Stimulated activated CD4-positive, alpha-beta T cell treated with anti-CD3 and anti-CD28 coated beads, Interleukin-1b, Interleukin-23, amount 100 ng/mL, for 1 hour (primary cell): ENCODE measurements around the gene MEF2B.
"Not testable (repeated sequence)": the region's sequence is repeated elsewhere in the genome, so short reads cannot be mapped to it uniquely, and the experiment has no call there.

Experiments used
- DNase-seq, 2 donors: peaks; one replicate each; pipeline ENCODE4 v3.0.0-alpha.2; 2020; ENCODE audit warnings: low read depth in 2 of 2

Gene MEF2B

DNA sequence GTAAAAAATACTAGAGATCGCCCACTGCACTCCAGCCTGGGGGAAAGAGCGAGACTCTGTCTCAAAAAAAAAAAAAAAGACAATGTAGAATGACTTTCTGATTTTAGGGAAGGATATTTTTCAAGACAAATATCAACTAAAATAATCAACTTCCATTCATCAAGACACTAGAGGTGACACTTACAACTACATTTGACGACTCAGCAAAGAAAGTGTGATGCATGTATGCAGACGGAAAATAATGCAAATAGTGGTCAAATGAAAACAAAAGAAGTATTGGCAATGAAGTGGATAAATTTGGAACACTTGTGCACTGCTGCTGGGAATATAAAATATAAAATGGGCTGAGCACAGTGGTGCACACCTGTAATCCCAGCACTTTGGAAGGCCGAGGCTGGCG lies 44.0 kb downstream of the MEF2B start:
- no peak for DNase-seq

DNA sequence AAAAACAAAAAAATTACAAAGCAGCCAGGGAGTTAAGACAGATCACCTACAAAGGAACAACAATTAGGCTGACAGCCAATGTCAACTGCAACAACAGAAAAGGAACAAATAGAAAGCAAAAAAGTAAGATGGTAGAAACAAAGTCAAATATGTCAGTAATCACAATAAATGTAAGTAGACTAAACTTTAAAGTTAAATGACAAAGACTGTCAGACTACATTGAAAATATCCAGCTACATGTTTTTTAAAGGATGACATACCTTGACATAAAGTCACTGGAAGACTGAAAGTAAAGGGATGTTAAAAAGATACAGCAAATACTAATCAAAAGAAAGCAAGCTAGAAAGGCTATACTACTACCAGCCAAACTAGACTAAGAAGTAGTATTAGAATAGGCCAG lies 46.7 kb downstream of the MEF2B start:
- no peak for DNase-seq

DNA sequence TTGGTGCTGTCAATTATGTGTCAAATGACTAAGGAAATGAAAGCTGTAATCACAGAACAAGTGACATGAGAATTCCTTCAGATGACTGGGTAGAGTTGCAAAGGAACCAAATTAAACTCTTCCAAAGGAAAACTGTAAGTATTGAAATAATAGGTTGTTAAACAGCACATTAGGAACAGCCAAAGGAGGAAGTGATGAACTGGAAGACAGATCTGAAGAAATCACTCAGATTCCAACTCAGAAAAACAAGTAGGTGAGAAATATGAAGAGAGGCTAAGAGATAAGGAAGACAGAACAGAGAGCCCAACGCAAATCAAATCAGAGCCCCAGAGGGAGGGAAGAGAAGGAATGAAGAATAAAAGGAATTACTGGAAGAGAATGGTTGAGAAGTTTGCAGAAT lies 47.2 kb downstream of the MEF2B start:
- DNase-seq = no peak

DNA sequence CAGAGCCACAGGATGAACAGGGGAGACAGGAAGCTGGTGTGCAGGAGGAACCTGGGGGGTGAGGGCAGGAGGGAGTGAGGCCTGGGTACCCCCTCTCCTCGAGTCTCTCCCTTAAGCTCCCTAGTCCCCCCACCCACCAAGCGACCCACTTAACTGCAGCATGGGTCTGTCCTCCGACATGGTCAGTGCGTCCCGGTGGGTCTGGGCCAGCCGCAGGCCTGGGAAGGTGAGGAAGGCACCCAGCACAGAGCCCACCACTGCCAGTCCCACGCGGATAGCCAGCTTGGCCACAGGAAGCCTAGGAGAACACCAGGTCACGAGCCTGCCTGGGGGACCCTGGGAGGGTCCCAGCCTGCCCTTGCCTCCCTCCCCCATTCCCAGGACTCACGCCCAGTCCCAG lies 48.7 kb downstream of the MEF2B start:
- DNase-seq = no peak

DNA sequence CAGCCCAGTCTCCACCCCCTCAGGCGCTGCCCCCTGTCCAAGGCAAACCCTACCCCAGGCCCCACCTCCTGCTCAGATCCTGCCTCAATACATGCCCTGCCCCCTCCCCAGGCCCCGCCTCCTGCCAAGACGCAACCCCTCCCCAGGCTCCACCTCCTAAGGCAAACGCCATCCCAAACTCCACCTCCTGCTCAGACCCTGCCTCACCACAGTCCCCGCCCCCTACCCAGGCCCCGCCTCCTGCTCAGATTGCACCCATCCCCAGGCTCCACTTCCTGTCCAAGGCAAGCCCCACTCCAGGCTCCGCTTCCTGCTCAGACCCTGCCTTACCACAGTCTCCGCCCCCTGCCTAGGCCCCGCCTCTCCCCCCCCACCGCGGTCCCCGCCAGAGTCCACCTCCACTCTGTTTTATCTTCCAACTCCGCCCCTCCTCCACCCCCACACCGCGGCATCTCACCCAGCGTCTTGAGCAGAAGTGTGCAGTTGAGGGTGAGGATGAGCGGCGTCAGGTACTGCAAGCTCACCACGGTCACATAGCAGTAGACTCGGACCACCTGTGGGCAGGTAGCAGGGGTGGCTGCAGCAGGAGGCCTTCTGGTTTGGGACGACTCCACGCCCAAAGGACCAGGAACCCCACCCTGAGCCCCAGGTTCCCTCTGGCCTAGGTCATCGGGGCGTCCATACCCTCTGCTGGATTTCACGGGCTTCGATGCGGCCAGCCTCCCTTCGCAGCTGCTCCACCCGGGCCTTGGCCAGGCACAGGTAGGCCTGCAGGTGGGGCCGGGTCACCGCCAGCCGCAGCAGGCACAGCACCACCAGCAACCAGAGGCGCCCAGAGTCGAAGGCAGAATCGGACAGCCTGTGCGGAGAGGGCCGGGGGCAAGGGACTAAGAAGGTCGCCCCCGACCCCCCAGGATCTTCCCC lies 49.5 kb downstream of the MEF2B start:
- DNase-seq = no peak

DNA sequence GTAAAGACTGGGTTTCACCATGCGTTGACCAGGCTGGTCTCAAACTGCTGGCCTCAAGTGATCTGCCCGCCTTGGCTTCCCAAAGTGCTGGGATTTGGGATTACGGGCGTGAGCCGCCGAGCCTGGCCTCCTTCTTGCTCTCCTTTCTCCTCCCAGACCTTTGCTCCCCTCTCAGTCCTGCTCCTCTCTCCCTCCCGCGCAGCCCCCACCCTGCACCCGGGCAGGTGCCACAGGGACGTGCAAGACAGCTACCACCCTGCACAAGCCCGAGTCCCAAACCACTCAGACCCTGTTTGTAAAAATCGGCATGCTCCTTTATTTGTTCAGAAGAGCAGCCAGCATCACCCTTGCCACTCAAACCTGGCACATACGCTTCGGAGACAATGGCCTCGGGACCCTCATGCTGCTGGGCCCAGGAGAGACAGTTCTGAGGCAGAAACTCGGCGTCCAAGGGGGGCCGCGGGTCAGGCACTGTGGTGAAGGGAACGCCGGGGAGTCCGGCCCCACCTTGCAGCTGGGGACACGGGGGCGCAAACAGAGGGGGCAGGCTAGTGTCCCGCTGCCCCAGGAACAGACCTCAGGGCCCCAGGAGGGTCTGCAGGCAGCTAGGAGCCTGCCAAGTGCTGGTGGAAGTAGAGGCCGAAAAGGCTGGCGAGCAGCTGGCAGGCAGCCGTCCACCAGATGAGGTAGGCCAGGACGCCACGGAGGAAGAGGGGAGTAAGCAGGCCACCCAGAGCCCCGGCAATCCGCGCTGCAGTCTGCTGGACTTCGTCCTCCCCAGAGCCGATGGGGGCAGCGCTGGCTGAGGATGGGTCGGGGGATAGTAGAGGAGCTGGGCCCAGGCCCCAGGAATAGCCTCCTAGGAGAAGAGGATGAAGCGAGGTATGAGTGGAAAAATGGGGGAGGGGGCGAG lies 50.5 kb downstream of the MEF2B start:
- DNase-seq = no peak

DNA sequence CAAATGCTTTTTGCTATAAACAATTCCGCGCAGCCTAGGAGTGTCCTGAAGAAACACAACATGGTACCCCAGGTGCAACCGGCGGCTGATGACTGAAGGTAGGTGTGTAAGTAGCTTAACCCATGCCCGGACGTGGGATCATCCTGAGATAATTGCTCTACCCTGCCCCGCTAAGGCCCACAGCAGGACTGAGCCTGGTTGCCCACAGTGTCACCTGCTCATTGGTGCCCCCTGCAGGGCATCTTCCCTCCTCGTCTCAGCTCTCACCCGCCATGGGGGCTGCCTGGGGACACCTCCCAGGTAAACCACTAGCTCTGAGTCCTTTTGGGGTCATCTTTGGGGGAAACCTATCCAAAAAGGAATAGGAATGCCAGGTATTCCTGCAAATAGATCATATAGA lies 54.1 kb downstream of the MEF2B start:
- DNase-seq = peak in 1 of 2 donors; percentile 25

DNA sequence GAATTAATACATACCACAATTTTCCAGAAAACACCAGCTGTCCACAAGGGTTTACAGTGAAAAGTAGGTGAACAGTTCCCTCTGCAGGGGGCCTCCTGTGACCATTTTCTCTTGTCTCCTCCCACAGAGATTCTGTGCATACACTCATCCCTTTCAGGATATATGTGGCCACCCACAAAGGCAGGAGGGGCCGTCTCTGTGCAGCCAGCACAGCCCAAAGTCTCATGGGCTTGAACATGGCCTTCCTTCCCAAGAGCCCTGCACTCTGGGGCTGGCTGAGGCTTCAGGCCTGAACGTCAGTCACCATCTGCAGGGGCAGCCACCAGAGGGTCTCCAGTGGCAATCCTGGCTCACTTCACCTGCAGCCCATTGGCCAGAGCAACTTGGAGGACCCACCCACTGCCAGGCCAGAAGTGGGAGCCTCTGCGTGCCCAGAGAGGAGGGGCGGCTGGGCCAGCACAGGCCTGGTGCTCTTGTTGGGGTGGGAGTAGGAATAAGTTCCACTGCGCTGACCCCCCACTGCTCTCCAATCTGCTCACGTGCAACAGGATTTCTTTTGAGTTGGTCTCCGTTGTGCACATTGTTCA lies 56.9 kb downstream of the MEF2B start:
- DNase-seq = no peak

DNA sequence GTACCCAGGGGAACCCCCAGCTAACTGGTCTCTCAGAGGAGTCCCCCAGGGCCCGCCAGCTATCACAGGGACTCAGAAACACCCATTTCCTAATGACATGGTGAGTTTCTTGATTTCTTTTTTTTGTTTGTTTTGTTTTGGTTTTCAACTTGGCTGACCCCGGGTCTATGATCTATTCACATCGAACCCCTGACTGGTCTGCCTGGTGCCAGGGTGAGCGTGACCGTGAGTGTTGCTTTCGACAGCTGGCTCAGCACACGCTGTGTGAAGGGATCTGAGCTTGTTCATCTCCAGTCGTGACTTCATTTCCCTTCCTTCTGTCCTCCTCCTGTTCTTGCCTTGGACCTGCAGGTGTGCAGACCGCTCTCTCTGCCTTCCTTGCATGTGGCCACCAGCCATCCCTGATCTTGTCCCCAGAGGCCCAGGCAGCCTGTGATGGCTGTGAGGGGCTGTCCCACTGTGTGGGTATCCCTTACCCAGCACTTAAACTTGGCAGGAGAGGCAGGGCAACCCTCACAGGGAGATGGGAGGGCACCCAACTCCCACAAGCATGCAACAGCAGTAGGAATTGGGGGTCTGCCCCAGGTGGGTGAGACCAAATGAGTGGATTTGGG lies 58.0 kb downstream of the MEF2B start:
- DNase-seq = no peak

DNA sequence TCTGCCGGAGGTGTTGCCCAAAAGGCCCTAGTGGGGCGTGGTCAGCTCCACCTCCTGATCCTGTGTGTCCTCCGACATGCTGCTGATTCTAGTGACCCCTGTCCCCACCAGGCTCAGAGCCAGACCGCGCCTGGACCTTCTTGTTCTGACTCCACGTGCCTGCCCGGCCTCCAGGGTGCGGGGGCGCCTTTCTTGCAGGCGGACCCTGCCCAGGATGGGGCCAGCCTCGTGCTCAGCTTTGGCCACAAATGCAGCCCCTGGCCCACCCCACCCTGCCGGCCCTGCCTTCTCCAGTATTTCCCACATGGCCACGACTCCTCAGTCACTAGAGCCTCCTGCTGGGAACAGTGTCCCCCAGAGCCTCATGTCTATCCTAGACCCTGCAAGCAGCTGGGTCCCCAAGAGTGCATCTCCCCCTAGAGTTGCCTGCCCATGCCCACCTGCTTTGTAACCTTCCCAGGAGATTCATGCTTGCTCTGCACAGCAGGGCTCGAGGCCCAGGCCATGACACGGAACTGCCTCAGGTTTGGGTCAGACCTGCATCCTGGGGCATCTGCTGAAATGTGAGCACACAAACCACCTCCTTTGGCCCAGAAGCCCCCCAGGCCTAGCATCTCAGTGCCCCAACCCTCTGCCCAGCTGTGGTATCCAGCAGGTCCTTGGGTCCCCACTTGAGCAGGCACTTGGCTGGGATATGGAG lies 58.8 kb downstream of the MEF2B start:
- no peak for DNase-seq

DNA sequence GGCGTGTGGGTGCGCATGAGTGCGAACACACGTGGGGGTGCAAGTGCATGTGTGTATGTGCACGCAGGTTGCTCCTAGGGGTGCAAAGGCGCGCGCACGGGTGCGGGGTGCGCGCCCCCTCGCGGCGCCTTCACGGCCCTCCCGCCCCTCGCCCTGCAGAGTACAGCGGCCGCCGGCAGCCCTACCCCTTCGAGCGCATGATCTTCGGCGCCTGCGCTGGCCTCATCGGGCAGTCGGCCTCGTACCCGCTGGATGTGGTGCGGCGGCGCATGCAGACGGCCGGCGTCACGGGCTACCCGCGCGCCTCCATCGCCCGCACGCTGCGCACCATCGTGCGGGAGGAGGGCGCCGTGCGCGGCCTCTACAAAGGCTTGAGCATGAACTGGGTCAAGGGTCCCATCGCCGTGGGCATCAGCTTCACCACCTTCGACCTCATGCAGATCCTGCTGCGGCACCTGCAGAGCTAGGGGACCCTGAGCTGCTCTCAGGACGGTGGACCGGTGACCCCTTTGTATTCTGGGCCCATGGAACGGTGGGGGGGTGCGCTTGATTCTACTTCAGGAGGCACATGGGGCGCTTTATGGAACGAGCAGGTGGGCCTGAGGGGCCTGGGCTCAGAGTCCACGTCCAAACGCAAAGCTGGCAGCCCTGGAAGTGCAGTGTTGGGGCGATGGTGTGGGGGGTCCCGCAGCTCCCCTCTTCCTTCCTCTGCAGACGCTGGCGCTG lies 59.5 kb downstream of the MEF2B start:
- DNase-seq = no peak

DNA sequence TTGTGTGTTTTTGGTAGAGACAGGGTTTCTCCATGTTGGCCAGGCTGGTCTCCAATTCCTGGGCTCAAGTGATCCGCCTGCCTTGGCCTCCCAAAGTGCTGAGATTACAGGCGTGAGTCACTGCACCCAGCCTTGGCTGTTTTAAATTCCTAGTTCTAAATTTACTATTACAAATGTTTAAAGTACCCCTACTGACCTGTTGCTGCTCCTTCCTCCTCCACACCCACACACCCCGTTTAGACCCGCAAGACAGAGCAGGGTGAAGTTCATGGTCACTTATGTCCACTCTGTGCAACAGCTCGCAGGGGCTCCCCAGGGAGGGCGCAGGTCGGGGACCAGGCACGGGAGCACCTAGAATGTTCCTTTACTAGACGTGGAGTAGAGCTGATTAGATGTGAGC lies 60.5 kb downstream of the MEF2B start:
- no peak for DNase-seq

DNA sequence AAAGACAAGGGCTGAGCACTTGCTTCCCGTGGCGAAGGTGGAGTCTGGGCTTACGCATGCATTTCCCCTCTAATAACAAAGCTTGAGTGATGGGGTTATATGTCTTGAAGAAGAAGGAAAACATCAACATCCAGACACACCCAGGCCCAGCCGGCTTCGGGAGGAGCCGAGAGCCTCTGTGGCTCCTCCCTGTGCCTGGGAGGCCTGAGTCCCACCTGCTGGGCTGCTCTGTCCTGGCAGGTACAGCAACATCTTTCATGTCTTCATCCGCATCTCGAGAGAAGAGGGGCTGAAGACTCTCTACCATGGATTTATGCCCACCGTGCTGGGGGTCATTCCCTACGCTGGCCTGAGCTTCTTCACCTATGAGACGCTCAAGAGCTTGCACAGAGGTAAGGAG lies 62.4 kb downstream of the MEF2B start:
- no peak for DNase-seq

DNA sequence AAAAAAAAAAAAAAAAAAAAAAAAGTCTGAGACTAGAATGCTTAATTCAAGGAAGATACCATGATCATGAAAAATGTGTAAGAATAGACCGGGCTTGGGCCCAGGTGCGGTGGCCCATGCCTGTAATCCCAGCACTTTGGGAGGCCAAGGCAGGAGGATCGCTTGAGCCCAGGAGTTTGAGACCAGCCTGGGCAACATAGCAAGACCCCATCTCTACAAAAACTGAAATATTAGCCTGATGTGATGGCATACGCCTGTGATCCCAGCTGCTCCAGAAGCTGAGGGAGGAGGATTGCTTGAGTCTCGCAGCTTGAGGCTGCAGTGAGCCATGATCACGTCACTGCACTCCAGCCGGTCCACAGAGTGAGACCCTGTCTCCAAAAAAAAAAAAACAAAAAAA lies 63.1 kb downstream of the MEF2B start:
- DNase-seq = not testable (repeated sequence)

DNA sequence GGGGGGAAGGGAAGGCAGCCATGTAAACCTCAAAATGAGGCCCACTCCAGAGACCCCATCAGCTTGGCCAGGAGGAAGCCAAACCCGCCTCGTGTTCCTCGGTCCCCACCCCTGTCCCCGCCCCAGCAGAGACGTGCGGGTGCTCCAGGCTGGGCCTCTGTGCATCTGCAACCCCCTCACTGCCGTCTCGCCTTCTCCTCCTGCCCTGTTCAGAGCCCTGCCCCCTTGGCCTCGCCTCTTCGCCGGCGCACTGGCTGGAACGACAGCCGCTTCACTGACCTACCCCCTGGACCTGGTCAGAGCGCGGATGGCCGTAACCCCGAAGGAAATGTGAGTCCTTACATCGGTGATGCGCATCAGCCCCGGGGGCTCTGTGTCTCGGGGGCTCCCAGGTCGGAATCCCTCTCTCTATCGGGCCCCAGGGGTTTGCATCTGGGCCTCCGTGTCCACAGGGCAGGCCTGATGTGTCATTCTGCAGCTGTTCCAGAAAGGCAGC lies 64.0 kb downstream of the MEF2B start:
- DNase-seq = no peak

DNA sequence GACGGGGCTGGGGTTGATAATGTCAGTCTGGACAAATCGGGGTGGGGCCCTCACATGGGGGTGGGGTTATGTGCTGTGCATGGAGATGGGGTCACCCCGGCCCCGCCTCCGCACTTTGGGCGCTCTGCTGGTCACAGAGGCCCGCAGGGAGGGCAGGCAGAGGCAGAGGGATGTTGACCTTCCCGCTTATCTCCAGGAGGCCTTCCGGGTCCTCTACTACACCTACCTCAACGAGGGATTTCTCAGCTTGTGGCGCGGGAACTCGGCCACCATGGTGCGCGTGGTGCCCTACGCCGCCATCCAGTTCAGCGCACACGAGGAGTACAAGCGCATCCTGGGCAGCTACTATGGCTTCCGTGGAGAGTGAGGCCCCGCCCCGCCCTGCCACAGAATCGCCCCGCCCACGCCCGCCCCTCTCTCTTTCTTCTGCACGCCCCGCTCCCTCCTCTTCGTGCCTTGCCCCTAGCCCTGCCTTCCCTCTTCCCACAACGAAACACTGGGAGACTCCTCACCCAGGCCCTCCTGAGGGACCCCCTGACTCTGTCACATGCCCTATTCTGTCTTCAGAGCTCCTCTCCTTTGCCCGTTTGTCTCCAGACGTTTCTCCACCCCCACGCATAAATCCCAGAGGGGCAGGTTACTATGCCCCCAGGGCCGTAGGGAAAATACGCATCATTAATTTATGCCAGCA lies 64.6 kb downstream of the MEF2B start:
- DNase-seq = no peak

DNA sequence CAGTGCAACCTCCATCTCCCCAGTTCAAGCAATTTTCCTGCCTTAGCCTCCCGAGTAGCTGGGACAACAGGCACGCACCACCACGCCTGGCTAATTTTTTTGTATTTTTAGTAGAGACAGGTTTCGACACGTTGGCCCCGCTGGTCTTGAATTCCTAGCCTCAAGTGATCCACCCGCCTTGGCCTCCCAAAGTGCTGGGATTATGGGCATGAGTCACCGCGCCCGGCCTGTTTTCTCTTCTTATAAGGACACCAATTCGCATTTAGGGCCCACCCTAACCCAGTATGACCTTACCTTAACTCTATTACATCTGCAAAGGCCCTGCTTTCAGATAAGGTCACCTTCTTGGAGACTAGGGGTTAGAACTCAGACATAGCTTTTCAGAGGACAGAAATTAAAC lies 66.9 kb downstream of the MEF2B start:
- no peak for DNase-seq

DNA sequence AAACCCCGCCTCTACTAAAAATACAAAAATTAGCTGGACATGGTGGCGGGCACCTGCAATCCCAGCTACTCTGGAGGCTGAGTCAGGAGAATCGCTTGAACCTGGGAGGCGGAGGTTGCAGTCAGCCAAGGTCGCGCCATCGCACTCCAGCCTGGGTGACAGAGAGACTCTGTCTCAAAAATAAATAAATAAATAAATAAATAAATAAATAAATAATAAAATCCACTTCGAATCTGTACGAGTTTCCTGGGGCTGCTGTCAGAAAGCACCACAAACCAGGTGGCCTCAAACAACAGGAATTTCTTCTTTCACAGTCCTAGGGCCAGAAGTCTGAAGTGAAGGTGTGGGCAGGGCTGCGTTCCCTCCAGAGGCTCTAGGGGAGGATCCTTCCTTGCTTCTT lies 67.5 kb downstream of the MEF2B start:
- DNase-seq = not testable (repeated sequence)

DNA sequence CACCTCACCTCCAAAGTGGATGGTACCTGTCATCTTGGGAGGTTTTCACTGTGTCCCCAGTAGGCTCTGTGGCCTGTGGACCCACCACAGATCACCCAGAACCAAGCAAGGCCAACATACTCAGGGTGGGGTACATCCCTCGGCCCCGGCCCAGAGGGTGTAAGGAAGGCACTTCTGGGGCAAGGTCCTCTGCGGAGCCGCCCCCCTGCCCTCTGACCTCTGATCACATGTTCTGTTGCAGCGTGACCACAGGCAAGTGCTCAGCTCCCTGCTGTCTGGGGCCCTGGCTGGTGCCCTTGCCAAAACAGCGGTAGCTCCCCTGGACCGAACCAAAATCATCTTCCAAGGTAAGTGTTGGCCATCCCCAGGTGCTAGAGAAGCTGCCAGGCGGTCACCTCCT lies 68.5 kb downstream of the MEF2B start:
- no peak for DNase-seq
